ENCODE data around the gene KIAA0319L.

Gene KIAA0319L

GRCh38 chr1:35443768-35444518, 113.3 kb downstream of the KIAA0319L start:
- TF ChIP-seq CTCF (IDR thresholded peaks at IDR 0.05), result no peak
- Histone ChIP-seq H3K27ac (no peak overlapping the region), H3K4me3 (no peak overlapping the region)
- DNase-seq (ENCODE audit: low spot score), result no peak

- Histone ChIP-seq H3K4me3 (no peak overlapping the region), H3K27ac (no peak overlapping the region)
- DNase-seq (ENCODE audit: low spot score), result no peak
- no peak for TF ChIP-seq CTCF (IDR thresholded peaks at IDR 0.05)
These were observed 114.5 kb downstream of the KIAA0319L start for GRCh38 chr1:35442734-35443133.

GRCh38 chr1:35441926-35442579, 115.2 kb downstream of the KIAA0319L start:
- TF ChIP-seq CTCF (IDR thresholded peaks at IDR 0.05), result no peak
- no peak overlapping the region for H3K27ac ChIP-seq
- H3K4me3 ChIP-seq, result no peak overlapping the region
- DNase-seq (ENCODE audit: low spot score), result no peak

GRCh38 chr1:35439626-35440025, 117.6 kb downstream of the KIAA0319L start:
- TF ChIP-seq CTCF (IDR thresholded peaks at IDR 0.05), result no peak
- Histone ChIP-seq H3K27ac (no peak overlapping the region), H3K4me3 (no peak overlapping the region)
- DNase-seq (ENCODE audit: low spot score), result no peak

GRCh38 chr1:35437200-35437599, 120.0 kb downstream of the KIAA0319L start:
- no peak overlapping the region for H3K4me3 ChIP-seq
- DNase-seq (ENCODE audit: low spot score), result no peak
- H3K27ac ChIP-seq, result no peak overlapping the region
- TF ChIP-seq CTCF (IDR thresholded peaks at IDR 0.05), result no peak

- no peak overlapping the region for H3K4me3 ChIP-seq
- no peak for TF ChIP-seq CTCF (IDR thresholded peaks at IDR 0.05)
- no peak overlapping the region for H3K27ac ChIP-seq
- DNase-seq (ENCODE audit: low spot score), result no peak
These were observed 121.1 kb downstream of the KIAA0319L start for GRCh38 chr1:35436078-35436477.

GRCh38 chr1:35434703-35435102, 122.5 kb downstream of the KIAA0319L start:
- no peak for DNase-seq (ENCODE audit: low spot score)
- no peak for TF ChIP-seq CTCF (IDR thresholded peaks at IDR 0.05)
- Histone ChIP-seq H3K4me3 (no peak overlapping the region), H3K27ac (no peak overlapping the region)

Measured in coronary artery (tissue), 2 donors.